HCT116 (cell line): Measurements from ENCODE around the gene BEND5. TPM values are rescaled to one million over a fixed set of nuclear protein-coding genes. Genes with fewer than 3 reads are reported as not detected.

Experiments
- ATAC-seq: fragments of 200-7000 bp; cut with Tn5 transposase; 2 replicates; pipeline ENCODE4 v1.9.1; 2020; ENCODE audit warnings: mild to moderate bottlenecking, moderate library complexity
- BruUV-seq: library from RNA; stranded (reverse); fragments of 400-500 nt; replicated peaks from 2 replicates; lab custom pipeline; 2021; lab: Mats Ljungman, UMichigan
- CTCF ChIA-PET: fragments of 300-600 bp; sonication (Branson Sonifier 250); formaldehyde crosslinking; loops from one replicate; lab custom pipeline; 2021; ENCODE audit warnings: antibody characterized with exemption; lab: Charles Lee
- POLR2A ChIA-PET: fragments of 300-600, 350-600 bp; sonication (Branson Sonifier 250); formaldehyde crosslinking; loops from one replicate; lab custom pipeline; 2021; ENCODE audit warnings: antibody characterized with exemption; lab: Charles Lee
- RAD21 ChIA-PET, 2 experiments: fragments of 300-600 bp; sonication (Branson Sonifier 250); formaldehyde crosslinking; loops; one replicate each; lab custom pipeline; 2023; ENCODE audit warnings: low total read pairs in 2 of 2; ENCODE audit not compliant: uncharacterized antibody in 2 of 2, unreplicated experiment in 2 of 2, low non-redundant PET in 1 of 2; lab: Charles Lee
- DNase-seq: peaks from one replicate; pipeline ENCODE4 v3.0.0-alpha.2; 2010; ENCODE audit warnings: low read depth, low spot score
- H2AFZ ChIP-seq: fragments of 200-600 bp; shearing (Covaris generic), sonication (generic); 2 replicates; pipeline ENCODE4 v1.6.1; 2017; ENCODE audit warnings: low read depth, mixed run types, mixed read lengths, antibody characterized with exemption, low read length; ENCODE audit not compliant: poor library complexity, severe bottlenecking
- H3K27ac ChIP-seq: 2 replicates; pipeline ENCODE4 v1.5.1; 2012; ENCODE audit warnings: low read depth, low read length
- H3K27me3 ChIP-seq: fragments of 200-600 bp; sonication (generic); 2 replicates; pipeline ENCODE4 v1.6.1; 2016; ENCODE audit warnings: mixed run types, low read length, mixed read lengths; ENCODE audit not compliant: insufficient read depth
- H3K36me3 ChIP-seq, 2 experiments: fragments of 200-500 bp in 1 of 2; fragments of 200-600 bp in 1 of 2; sonication (Bioruptor generic) in 1 of 2; sonication (generic) in 1 of 2; 2 replicates each; pipeline versions ENCODE4 v1.5.1 to v1.6.1; 2014 to 2016; ENCODE audit warnings: low read length in 2 of 2, inconsistent platforms in 1 of 2, mixed read lengths in 1 of 2, mixed run types in 1 of 2; ENCODE audit not compliant: insufficient read depth in 2 of 2, control insufficient read depth in 1 of 2
- H3K4me1 ChIP-seq, 2 experiments: fragments of 200-600 bp in 1 of 2; sonication (generic) in 1 of 2; 2 replicates each; pipeline versions ENCODE4 v1.5.1 to v1.6.1; 2012 to 2017; ENCODE audit warnings: low read length in 2 of 2, inconsistent platforms in 1 of 2, mild to moderate bottlenecking in 1 of 2, mixed read lengths in 1 of 2, mixed run types in 1 of 2, moderate library complexity in 1 of 2; ENCODE audit not compliant: insufficient read depth in 2 of 2, control insufficient read depth in 1 of 2
- H3K4me2 ChIP-seq: fragments of 200-600 bp; sonication (generic); 2 replicates; pipeline ENCODE4 v1.6.1; 2017; ENCODE audit warnings: mixed run types, low read length, mixed read lengths
- H3K4me3 ChIP-seq, 2 experiments: fragments of 200-600 bp in 1 of 2; sonication (generic) in 1 of 2; replicated peaks in 1 of 2; 2 replicates each; pipeline ENCODE4 v1.5.1; 2011 to 2016; ENCODE audit warnings: low read length in 2 of 2, control low read depth in 1 of 2, low read depth in 1 of 2, mild to moderate bottlenecking in 1 of 2, mixed read lengths in 1 of 2, mixed run types in 1 of 2
- H3K79me2 ChIP-seq: fragments of 200-600 bp; sonication (generic); 2 replicates; pipeline ENCODE4 v1.6.1; 2017; ENCODE audit warnings: mild to moderate bottlenecking, mixed run types, low read length, moderate library complexity, mixed read lengths; ENCODE audit not compliant: insufficient read depth
- H3K9ac ChIP-seq: fragments of 200-600 bp; sonication (generic); 2 replicates; pipeline ENCODE4 v1.6.1; 2016; ENCODE audit warnings: low read length, mixed read lengths
- H3K9me2 ChIP-seq: fragments of 200-600 bp; sonication (generic), shearing (Covaris generic); 2 replicates; pipeline ENCODE4 v1.6.1; 2017; ENCODE audit warnings: mixed run types, mild to moderate bottlenecking, moderate library complexity; ENCODE audit not compliant: insufficient read depth
- H3K9me3 ChIP-seq, 2 experiments: fragments of 200-500 bp in 1 of 2; fragments of 200-600 bp in 1 of 2; sonication (Bioruptor generic) in 1 of 2; sonication (generic) in 1 of 2; 2 replicates each; pipeline ENCODE4 v1.6.1; 2014 to 2017; ENCODE audit warnings: low read length in 2 of 2, mixed read lengths in 2 of 2, inconsistent platforms in 1 of 2, low read depth in 1 of 2, mild to moderate bottlenecking in 1 of 2, mixed run types in 1 of 2, moderate library complexity in 1 of 2; ENCODE audit not compliant: control insufficient read depth in 1 of 2, insufficient read depth in 1 of 2
- H4K20me1 ChIP-seq: fragments of 200-600 bp; sonication (generic), shearing (Covaris generic); 2 replicates; pipeline ENCODE4 v1.6.1; 2017; ENCODE audit warnings: mixed run types, mild to moderate bottlenecking, moderate library complexity; ENCODE audit not compliant: insufficient read depth
- CBX3 ChIP-seq: IDR thresholded peaks from 2 replicates; pipeline ENCODE4 v1.6.1; 2012; ENCODE audit warnings: low read depth
- FOSL1 ChIP-seq: IDR thresholded peaks from 2 replicates; pipeline ENCODE4 v1.6.1; 2012; ENCODE audit warnings: low read depth
- JUND ChIP-seq: IDR thresholded peaks from 2 replicates; pipeline ENCODE4 v1.6.1; 2012
- REST ChIP-seq: IDR thresholded peaks from 2 replicates; pipeline ENCODE4 v1.6.1; 2012; ENCODE audit warnings: low read depth
- SIN3A ChIP-seq: IDR thresholded peaks from 2 replicates; pipeline ENCODE4 v1.6.1; 2012; ENCODE audit warnings: low read depth
- ZFX ChIP-seq: fragments of 450-650 bp; IDR thresholded peaks from 2 replicates; pipeline ENCODE4 v1.6.1; 2017
- intact Hi-C: fragments of 100-400 bp; cut with micrococcal nuclease; formaldehyde crosslinking; loops from 2 replicates; pipeline ENCODE4 v1.10.0; 2022
- total RNA-seq: library from RNA; stranded (reverse); gene quantifications from one replicate; pipeline ENCODE4 v1.2.1, GENCODE V29; 2021; ENCODE audit not compliant: unreplicated experiment
- TF ChIP-seq, protein P1 (sequence below), 3 experiments: fragments of 200-600 bp in 1 of 3; sonication (generic) in 1 of 3; IDR thresholded peaks in 2 of 3; conservative IDR thresholded peaks in 1 of 3; 2 replicates each; pipeline ENCODE4 v1.5.1; 2012 to 2017; ENCODE audit warnings: low read depth in 2 of 3, low read length in 2 of 3, antibody characterized with exemption in 1 of 3, borderline replicate concordance in 1 of 3, control low read depth in 1 of 3, mild to moderate bottlenecking in 1 of 3, mixed read lengths in 1 of 3, mixed run types in 1 of 3, moderate library complexity in 1 of 3; ENCODE audit not compliant: insufficient read depth in 1 of 3
- TF ChIP-seq, protein P2 (sequence below): IDR thresholded peaks from 2 replicates; pipeline ENCODE4 v1.6.1; 2012

Gene BEND5
- total RNA-seq, 1 experiment from 2014 or later, result not detected

DNA sequence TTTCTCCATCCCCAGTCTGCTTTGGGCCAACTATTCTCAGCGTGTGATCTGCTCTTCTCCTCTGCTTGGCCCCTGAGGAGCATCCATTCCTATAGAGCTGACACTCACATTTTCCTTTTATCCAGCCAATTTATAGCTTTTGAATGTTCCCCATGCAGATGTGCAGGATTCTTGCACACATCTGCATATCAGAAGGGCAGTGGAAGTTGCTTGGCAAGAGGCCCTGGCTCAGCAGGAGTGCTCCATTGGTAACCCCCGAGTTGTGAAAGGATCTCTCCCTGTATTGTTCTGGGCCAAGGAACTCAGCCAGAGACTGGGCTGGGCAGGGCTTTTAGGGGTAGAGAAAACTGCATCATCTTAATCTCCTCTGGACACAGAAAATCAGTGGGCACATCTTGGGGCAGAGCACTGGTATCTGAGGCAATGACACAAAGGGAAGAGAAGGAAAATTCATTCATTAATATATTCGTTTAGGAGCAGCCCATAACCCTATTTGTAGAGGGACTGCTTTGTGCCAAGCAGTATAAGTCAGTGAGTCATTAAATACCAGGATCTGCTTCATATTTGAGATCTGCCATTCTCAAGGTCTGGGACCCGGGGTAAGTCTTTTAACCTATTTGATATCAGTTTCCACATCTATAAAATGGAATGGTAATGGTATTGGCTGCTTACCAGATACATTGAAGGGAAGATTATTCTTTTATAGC is 31.0 kb upstream of the BEND5 start:
- RAD21 ChIA-PET, result no interaction called here
- no peaks in the 10 kb centered on the region for H3K9me3 ChIP-seq
- H3K4me3 ChIP-seq, result no peak overlapping the region
- H3K36me3 ChIP-seq, result no peaks in the 10 kb centered on the region
- H4K20me1 ChIP-seq, result no peaks in the 10 kb centered on the region
- H3K4me1 ChIP-seq, result no peaks in the 10 kb centered on the region
- intact Hi-C loops, result no loop called here
- no peak for ATAC-seq
- TF ChIP-seq CBX3 (no peak), ZFX (no peak), REST (no peak), SIN3A (no peak), JUND (no peak), FOSL1 (no peak)
- TF ChIP-seq, protein P1, sequence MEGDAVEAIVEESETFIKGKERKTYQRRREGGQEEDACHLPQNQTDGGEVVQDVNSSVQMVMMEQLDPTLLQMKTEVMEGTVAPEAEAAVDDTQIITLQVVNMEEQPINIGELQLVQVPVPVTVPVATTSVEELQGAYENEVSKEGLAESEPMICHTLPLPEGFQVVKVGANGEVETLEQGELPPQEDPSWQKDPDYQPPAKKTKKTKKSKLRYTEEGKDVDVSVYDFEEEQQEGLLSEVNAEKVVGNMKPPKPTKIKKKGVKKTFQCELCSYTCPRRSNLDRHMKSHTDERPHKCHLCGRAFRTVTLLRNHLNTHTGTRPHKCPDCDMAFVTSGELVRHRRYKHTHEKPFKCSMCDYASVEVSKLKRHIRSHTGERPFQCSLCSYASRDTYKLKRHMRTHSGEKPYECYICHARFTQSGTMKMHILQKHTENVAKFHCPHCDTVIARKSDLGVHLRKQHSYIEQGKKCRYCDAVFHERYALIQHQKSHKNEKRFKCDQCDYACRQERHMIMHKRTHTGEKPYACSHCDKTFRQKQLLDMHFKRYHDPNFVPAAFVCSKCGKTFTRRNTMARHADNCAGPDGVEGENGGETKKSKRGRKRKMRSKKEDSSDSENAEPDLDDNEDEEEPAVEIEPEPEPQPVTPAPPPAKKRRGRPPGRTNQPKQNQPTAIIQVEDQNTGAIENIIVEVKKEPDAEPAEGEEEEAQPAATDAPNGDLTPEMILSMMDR (IDR thresholded peaks at IDR 0.05 in 2 of 3, conservative IDR thresholded peaks at IDR 0.05 in 1 of 3; ENCODE audit: borderline replicate concordance in 1 of 3, insufficient read depth in 1 of 3, low read depth in 2 of 3, low read length in 2 of 3), result no peak
- TF ChIP-seq, protein P2, sequence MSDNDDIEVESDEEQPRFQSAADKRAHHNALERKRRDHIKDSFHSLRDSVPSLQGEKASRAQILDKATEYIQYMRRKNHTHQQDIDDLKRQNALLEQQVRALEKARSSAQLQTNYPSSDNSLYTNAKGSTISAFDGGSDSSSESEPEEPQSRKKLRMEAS, result no peak
- no peak for DNase-seq
- BruUV-seq, result no TSS peak
- H3K4me2 ChIP-seq, result no peak overlapping the region
- no peak overlapping the region for H3K27ac ChIP-seq
- CTCF ChIA-PET, result no interaction called here
- no peaks in the 10 kb centered on the region for H3K27me3 ChIP-seq
- H3K9ac ChIP-seq, result no peak overlapping the region
- H3K79me2 ChIP-seq, result no peaks in the 10 kb centered on the region
- H2AFZ ChIP-seq, result no peak overlapping the region
- POLR2A ChIA-PET, result no interaction called here
- no peaks in the 10 kb centered on the region for H3K9me2 ChIP-seq
